HG03354 (cell line): ENCODE measurements around the gene GRM8.
"Not testable (repeated sequence)": the region's sequence is repeated elsewhere in the genome, so short reads cannot be mapped to it uniquely, and the experiment has no call there.

Experiments
- ATAC-seq: cut with Tn5 transposase; IDR thresholded peaks from one replicate; pipeline ENCODE4 v1.9.1; 2021; ENCODE audit warnings: mild to moderate bottlenecking; ENCODE audit not compliant: unreplicated experiment, poor library complexity, severe bottlenecking

The GRM8 gene

DNA sequence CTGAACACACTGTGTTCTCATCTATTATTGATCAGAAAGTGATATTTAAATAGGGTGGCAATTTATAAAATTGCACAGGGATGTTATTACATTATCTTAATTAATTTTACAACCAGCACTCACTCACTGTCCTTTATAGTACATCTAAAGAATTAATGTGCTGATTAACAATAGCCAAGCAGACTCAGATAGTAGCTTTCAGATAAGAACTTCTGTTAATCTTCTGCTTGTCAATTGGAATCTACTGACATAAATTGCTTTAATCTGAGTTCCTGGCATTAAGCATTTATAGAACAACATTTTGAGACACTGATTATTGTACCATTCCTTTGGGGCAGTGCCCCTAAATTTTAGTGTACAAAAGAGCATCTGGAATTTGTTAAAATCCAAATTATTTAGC lies 408.9 kb downstream of the GRM8 start:
- no peak for ATAC-seq

DNA sequence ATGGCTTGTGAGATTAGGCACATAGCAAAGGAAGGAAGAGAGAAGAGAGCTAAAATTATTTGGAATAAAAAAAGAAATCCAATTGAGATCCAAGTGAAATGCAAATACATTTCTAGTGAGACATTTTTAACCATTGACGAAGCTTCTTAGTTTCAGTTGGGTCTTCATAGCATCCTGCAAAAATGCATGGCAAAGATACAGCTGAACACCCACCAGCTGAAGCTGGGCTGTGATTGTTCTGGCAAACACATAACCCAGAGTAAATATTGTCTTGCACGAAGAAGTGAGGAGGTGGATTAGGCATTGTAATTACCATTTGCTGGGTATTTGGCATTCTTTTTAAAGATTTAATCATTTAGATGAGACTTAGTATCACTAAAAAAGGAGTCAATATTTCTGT lies 409.4 kb downstream of the GRM8 start:
- ATAC-seq: no peak

DNA sequence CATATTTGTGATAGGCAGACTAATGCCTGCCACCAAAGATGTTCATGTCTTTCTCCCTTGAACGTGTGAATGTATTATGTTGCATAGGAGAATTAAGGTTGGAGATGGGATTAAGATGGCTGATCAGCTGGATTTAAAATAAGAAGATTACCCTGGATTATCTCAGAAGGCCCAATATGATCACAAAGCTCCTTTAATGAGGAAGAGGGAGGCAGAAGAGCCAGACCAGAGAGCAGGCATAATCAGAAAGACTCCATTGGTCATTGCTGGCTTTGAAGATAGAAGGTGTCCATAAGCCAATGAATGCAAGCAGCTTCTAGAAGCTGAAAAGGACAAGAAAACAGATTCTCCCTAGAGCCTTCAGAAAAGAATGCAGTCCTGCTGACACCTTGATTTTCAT lies 410.3 kb downstream of the GRM8 start:
- no peak for ATAC-seq

DNA sequence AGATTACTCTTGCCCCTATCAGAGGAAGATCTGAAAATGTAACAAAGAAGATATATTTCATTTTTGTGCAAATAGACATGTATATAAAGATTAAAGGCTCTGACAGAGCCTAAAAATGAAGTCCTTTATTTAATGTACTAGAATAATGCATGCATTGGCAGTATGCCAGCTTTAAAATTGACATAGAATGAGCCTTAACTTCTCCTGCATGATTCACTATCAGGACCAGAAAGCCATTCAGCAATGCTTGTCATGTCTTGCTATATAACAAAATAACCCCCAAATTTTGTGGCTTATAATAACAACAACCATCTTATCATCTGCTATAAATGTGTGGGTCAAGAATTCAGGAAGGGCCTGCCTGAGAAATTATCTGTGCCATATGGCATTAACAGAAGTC lies 411.9 kb downstream of the GRM8 start:
- no peak for ATAC-seq

DNA sequence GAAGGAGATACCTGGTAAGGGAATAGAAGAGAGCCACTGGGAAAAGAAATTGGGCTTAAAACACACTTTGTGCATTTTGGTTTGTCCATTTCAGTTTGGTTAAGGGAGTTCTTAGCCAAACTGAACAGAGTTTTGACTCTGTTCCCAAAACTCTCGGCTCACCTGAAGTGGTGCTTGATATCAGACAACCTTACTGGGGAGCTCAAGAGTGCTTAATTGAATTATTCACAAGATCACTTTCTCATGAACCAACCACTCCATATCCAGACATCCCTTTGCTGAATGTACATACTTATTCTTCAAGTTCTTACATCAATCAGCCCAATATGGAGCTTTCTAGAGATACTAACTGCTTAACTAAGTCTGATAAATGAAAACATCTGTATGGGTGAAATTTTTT lies 413.1 kb downstream of the GRM8 start:
- no peak for ATAC-seq

DNA sequence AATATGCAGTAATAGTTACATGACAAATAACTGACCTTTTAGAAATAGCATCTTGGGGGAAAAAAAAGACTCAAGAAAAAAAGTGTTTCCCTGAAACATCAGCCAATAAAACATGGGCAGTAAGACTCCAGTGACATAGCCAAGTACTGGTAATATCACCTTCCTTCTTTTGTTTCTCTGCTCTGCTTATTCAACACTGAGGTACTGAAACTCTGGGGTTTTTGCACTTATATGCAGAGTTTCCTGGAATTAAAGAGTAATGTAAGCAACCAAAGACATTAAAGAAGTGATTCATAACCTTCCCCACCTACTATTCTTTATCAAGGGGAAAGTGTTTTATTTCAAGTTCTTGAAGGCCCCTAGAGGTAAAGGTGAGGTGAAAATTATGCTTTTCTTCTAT lies 414.5 kb downstream of the GRM8 start:
- no peak for ATAC-seq

DNA sequence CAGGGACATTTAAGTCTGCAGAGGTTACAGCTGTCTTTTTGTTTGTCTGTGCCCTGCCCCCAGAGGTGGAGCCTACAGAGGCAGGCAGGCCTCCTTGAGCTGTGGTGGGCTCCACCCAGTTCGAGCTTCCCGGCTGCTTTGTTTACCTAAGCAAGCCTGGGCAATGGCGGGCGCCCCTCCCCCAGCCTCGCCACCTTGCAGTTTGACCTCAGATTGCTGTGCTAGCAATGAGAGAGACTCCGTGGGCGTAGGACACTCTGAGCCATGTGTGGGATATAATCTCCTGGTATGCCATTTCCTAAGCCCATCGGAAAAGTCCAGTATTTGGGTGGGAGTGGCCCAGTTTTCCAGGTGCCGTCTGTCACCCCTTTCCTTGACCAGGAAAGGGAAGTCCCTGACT lies 421.5 kb downstream of the GRM8 start:
- ATAC-seq: not testable (repeated sequence)

DNA sequence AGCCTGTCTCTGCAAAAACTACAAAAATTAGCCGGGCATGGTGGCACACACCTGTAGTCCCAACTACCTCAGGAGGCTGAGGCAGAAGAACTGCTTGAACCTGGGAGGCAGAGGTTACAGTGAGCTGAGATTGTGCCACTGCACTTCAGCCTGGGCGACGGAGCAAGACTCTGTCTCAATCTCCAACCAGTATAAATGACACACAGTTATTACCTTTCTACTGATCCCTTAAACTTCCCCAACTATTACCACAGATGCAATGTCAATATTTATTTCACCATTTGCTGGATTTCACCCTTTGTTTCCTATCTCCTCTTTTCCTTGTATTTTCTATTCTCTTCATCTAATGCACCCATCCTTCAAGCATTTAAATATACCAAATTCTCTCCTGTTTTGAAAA lies 431.8 kb downstream of the GRM8 start:
- ATAC-seq: no peak

DNA sequence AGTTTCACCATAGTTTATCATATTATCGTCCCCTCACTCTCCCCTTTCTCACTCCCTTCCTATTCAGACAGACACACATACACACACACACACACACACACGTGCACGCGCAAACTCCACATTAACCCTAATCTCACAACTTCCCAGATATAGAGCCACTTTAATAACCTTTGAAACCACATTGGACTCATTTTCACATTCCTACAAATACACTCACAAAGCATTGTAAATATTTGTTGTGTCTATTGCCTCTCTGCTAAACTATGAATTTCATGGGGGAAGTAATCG lies 433.6 kb downstream of the GRM8 start:
- ATAC-seq: no peak

DNA sequence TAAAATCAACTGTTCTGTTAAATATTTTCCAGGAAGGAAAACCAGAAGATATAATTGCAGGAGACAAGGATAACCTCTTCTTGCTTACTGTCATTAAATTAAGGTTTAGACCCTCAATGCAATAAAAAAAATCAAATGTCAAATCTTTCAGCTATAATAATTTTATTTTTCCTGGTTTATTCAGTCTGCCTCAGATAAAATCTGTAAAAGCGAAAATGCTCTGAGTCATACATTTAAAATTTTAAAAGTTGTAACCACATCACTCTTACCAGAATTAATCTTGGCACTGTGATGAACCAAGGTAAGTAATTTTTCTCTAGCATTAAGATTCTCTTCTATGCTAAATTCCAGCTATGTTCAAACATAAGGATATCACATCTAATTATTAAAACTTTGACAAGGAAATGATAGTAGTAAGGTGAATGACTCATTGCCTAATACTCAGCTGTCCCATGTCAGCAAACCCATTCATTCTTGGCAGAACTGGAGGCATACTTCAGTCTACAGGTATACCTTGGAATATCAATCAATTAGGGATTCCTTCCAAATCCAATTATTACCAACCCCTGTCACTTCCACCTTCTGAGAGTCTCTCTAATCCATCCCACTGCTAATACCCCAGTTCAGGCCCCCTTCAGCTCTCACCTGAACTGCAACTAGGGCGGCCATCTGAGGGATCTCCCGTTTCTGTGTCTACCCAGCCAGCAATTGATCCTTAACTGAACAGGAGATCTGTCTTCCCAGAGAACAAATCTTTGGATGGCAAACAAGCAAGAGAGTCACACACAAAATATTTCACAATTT lies 434.1 kb downstream of the GRM8 start:
- no peak for ATAC-seq

DNA sequence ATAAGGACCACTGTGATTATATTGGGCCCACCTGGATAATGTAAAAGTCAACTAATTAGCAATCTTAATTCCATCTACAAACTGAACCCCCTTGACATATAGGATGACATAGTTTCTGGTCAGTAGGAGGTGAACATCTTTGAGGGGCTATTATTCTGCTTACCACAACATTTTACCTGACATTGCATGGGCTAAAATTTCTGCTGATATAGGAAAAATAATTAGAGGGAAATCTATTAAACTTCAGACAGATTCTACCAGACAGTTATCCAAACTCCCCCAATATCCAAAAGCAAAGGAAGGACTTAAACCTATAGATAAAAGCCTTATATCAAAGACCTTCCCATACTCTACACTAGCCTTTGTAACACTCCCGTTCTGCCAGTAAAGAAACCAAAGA lies 443.6 kb downstream of the GRM8 start:
- ATAC-seq: no peak

DNA sequence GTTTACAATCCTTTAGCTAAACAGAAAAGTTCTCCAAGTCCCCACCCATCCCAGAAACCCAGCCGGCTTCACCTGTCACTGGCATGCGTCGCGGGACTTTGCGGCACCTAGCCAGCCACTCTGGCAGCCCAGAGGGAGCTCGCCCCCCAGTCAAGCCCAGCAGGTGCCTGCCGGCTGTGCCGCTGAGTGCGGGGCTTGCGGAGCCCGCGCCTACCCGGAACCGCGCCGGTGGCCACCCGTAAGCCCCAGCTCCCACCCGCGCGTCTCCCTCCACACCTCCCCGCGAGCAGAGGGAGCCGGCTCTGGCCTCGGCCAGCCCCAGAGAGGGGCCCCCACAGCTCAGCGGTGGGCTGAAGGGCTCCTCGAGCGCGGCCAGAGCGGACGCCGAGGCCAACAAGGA lies 446.1 kb downstream of the GRM8 start:
- no peak for ATAC-seq

DNA sequence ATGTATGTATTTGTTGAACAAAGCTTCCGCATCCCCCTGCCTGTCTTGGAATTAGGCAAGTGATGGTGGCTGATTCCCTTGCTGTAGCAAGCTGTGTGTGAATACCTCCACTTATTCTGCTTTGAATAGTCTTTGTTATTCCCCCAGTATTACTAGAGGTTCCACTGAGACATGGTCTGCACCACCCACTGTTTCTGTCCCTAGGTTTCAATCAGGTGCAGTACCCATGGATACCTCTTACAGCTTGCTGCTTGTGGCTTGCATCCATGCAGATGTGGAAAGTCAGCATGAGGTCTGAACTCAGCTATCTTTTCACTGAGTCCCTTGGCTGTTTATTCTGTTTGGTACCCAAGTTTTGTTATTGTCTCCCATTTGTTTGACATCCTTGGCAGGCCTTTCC lies 447.4 kb downstream of the GRM8 start:
- no peak for ATAC-seq

DNA sequence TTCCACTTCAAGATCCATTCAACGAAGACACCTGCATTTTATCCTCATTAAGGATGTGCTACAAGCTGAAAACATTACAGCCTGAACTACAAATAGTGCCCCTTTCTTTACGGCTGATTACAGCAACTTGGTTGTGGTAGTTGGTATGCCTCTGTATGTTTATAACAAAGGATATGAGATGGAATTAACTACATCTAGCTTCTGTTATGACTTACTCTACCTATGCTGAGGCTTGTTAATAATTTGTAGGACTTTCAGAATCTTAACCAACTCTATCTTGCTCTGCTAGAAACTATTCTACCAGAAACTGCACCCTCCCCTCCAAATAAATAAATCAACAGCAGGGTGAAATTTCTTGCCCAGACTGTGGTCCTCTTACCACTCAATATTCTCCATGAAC lies 448.1 kb downstream of the GRM8 start:
- peak; percentile 91 for ATAC-seq

DNA sequence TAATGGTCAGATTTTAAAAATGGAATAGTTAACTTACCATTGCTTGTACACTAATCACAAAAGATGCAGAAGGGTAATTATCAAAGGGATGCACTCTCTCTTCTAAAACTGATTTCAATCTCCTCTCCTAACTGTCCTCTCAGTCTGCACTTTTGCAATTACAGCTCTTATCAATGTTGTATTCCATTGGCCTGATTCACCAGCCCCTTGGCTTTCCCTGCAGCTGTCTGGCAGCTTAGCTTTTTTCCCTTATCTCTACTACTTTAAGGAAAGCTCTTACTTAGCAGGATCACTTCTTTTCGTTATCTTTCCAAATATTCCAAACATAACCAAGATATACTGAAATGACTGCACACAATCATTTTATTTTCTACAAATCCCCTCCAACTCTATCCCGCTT lies 448.8 kb downstream of the GRM8 start:
- no peak for ATAC-seq

DNA sequence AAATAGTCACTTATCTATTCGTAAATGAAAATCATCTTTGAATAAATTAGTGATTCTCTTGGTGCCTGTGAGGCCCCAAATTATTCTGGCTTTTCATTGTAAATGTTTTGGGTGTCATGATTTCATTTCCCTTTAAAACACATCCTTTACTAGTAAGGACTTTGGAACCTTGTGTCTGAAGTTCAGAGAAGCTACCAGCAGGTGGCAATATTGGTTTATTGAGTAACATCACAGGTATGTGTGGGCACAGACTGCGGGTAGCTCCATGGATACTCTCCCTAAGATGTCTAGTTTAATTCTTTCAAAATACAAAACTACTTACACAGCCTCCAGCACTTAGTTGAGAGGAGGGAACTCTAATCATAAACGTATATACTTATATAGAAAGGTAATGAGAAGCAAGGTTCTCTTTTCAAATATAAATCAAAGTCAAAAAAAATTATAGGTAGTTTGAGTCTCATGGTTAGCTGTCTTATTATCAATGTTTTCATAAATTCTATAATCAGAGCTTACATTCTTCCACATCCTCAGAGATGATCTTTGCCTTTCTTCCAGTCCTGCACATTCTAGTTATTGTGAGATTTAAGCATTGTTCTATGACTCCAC lies 449.6 kb downstream of the GRM8 start:
- ATAC-seq: peak; percentile 86

DNA sequence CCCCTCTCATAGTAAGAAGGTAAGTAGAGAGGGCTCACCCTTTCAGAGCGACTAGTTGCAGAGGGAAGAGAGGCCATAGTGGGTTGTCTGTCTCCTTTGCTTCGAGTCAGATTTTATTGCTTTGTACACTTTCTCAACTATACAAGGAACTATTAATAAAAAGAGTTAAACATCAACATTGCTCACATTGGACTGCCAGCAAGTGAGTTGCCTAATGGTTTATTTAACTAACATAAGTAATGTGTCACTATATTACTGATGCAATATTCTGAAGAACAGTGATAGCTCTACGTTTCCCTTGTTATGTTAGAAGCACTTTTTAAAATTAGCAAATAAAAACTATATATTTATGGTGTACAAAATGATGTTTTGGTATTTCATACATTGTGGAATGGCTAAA lies 451.0 kb downstream of the GRM8 start:
- no peak for ATAC-seq

DNA sequence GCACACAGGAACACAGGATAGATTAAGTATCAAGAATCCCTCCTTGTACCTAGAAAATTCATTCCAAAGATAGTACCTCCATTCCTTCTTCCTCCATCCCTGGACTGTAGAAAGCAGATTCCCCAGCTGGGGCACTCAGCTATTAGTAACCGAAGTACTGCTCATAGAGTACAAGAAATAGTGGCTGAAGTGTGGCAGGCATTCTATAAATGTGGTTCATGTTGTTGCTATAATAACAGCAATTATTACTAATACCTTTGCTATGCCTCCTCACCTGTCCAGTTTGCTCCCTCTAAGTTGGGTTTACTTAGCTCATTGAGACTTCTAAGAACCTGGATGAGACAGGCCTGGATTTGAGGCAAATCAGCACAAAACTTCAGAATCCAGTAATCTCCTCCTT lies 453.2 kb downstream of the GRM8 start:
- no peak for ATAC-seq

DNA sequence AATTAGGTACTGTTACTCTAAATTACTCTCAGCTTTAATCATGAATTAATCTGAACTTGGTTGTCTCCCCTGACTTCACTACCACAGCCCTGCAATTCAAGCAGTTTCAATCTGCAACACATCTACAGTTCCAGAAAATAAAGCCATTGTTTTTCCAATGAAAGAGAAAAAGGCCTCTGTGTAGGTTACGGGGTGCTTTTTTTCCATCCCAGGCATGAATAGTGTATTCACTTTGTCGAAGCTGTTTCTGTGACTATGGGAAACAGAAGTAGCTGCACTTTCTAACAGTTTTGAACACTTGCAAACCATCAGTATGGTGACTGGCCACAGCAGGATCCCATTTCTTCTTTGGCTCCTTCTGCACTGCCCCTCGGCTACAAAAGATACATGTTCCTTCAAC lies 460.2 kb downstream of the GRM8 start:
- ATAC-seq: no peak

DNA sequence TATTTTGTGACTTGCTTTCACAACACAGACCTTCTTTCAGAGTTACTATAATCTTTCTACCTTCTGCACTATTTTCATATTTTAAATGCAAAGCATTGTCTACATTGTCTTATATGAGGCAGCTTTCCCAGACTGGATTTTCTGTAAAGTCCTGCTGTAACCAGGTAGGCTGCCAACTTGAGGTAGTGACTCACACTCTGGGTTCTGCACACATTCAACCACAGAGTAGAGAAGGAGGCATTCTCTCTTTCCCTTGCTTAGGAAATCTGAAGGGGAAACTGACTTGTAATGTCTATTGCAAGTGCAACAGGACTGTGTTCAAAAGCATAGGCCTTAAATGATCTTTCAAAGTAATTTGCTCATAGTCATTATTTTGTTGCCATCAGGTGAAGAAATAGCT lies 461.4 kb downstream of the GRM8 start:
- no peak for ATAC-seq

DNA sequence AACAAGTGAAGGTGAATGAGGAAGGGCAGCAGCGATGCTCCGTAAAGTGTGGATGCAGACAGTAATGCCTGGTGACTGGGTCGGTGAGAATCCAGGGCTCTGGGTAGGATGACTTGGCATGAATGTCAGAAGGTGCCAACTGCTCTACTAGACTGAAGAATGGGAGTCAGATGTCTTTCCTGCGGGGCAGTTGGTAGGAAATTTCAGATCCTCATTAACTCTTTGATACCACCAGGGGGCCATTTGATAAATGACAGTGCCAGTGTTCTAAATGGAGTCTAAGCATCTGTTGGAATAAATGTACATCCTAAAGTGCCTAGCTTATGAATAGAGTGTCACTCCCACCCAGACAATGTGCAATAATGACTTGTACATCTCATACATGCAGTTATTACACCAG lies 462.0 kb downstream of the GRM8 start:
- ATAC-seq: no peak

DNA sequence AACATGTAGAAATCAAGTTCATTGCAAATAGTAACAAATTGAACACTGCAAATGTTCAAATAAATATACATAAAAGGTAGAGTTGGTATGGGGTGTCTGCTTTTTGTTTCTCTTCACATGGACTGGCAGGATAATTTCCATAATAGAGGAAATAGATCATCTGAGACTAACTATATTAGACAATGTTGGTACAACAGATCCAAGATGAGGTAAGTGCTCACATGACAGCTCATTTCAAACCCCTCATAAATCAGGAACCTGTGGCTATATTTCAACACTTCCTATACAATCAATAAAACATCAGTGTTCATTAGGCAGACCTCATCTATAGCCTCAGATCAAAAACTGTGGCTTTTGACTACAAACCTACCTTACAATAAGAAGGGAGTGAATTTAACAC lies 469.1 kb downstream of the GRM8 start:
- ATAC-seq: no peak
